ENCODE data around the gene ATP9A.
A peak's percentile ranks its signal among the peaks of the same experiment; 100 is the strongest.
"Not testable (repeated sequence)": the region's sequence is repeated elsewhere in the genome, so short reads cannot be mapped to it uniquely, and the experiment has no call there.

ATP9A gene

GRCh38 chr20:51767867-51768758, at the start of gene ATP9A:
ATP9A (minus strand) TSS chr20:51768390; CDS start chr20:51768369, 21 bp downstream.
- H3K27ac ChIP-seq (ENCODE audit: low read length): peak within 1 kb of the TSS; percentile 18
- peaks cover 12% of the 10 kb centered on the region for H3K4me1 ChIP-seq (ENCODE audit: control insufficient read depth, insufficient read depth, low read length)
- peak within 1 kb of the TSS; percentile 87 to 92 for H3K4me3 ChIP-seq (ENCODE audit: low read length in 2 of 2)
- H3K36me3 ChIP-seq (ENCODE audit: control insufficient read depth in 2 of 2, insufficient read depth in 2 of 2, low read length in 2 of 2): no peaks in the 10 kb centered on the region
- H3K27me3 ChIP-seq (ENCODE audit: control insufficient read depth in 1 of 2, insufficient read depth in 2 of 2, low read length in 2 of 2): no peaks in the 10 kb centered on the region
- H3K9ac ChIP-seq (ENCODE audit: low read length in 2 of 2): peak within 1 kb of the TSS; percentile 79 to 82
- H3K9me3 ChIP-seq (ENCODE audit: control insufficient read depth in 2 of 2, low read length in 2 of 2): no peaks in the 10 kb centered on the region

GRCh38 chr20:51816856-51817255, 48.7 kb upstream of the ATP9A start:
- H3K27me3 ChIP-seq (ENCODE audit: control insufficient read depth in 1 of 2, insufficient read depth in 2 of 2, low read length in 2 of 2); H3K9me3 ChIP-seq (ENCODE audit: control insufficient read depth in 2 of 2, low read length in 2 of 2); H3K36me3 ChIP-seq (ENCODE audit: control insufficient read depth in 2 of 2, insufficient read depth in 2 of 2, low read length in 2 of 2); H3K4me1 ChIP-seq (ENCODE audit: control insufficient read depth, insufficient read depth, low read length); H3K4me3 ChIP-seq (ENCODE audit: low read length in 2 of 2); H3K27ac ChIP-seq (ENCODE audit: low read length); H3K9ac ChIP-seq (ENCODE audit: low read length in 2 of 2): not testable (repeated sequence)

GRCh38 chr20:51815383-51816076, 47.3 kb upstream of the ATP9A start:
- no peak overlapping the region for H3K4me3 ChIP-seq (ENCODE audit: low read length in 2 of 2)
- H3K9me3 ChIP-seq (ENCODE audit: control insufficient read depth in 2 of 2, low read length in 2 of 2): no peaks in the 10 kb centered on the region
- H3K36me3 ChIP-seq (ENCODE audit: control insufficient read depth in 2 of 2, insufficient read depth in 2 of 2, low read length in 2 of 2): no peaks in the 10 kb centered on the region
- H3K4me1 ChIP-seq (ENCODE audit: control insufficient read depth, insufficient read depth, low read length): no peaks in the 10 kb centered on the region
- no peak overlapping the region for H3K27ac ChIP-seq (ENCODE audit: low read length)
- no peaks in the 10 kb centered on the region for H3K27me3 ChIP-seq (ENCODE audit: control insufficient read depth in 1 of 2, insufficient read depth in 2 of 2, low read length in 2 of 2)
- no peak overlapping the region for H3K9ac ChIP-seq (ENCODE audit: low read length in 2 of 2)

GRCh38 chr20:51812861-51813260, 44.7 kb upstream of the ATP9A start:
- no peaks in the 10 kb centered on the region for H3K36me3 ChIP-seq (ENCODE audit: control insufficient read depth in 2 of 2, insufficient read depth in 2 of 2, low read length in 2 of 2)
- no peak overlapping the region for H3K4me3 ChIP-seq (ENCODE audit: low read length in 2 of 2)
- H3K4me1 ChIP-seq (ENCODE audit: control insufficient read depth, insufficient read depth, low read length): no peaks in the 10 kb centered on the region
- H3K9ac ChIP-seq (ENCODE audit: low read length in 2 of 2): no peak overlapping the region
- no peaks in the 10 kb centered on the region for H3K27me3 ChIP-seq (ENCODE audit: control insufficient read depth in 1 of 2, insufficient read depth in 2 of 2, low read length in 2 of 2)
- H3K27ac ChIP-seq (ENCODE audit: low read length): no peak overlapping the region
- no peaks in the 10 kb centered on the region for H3K9me3 ChIP-seq (ENCODE audit: control insufficient read depth in 2 of 2, low read length in 2 of 2)

GRCh38 chr20:51811514-51812128, 43.4 kb upstream of the ATP9A start:
- H3K9ac ChIP-seq (ENCODE audit: low read length in 2 of 2): no peak overlapping the region
- no peak overlapping the region for H3K27ac ChIP-seq (ENCODE audit: low read length)
- H3K9me3 ChIP-seq (ENCODE audit: control insufficient read depth in 2 of 2, low read length in 2 of 2): no peaks in the 10 kb centered on the region

GRCh38 chr20:51811042-51811355, 42.8 kb upstream of the ATP9A start:
- Histone ChIP-seq H3K4me1 (ENCODE audit: control insufficient read depth, insufficient read depth, low read length) (no peaks in the 10 kb centered on the region), H3K9me3 (ENCODE audit: control insufficient read depth in 2 of 2, low read length in 2 of 2) (no peaks in the 10 kb centered on the region), H3K27me3 (ENCODE audit: control insufficient read depth in 1 of 2, insufficient read depth in 2 of 2, low read length in 2 of 2) (no peaks in the 10 kb centered on the region), H3K27ac (ENCODE audit: low read length) (no peak overlapping the region), H3K4me3 (ENCODE audit: low read length in 2 of 2) (no peak overlapping the region), H3K36me3 (ENCODE audit: control insufficient read depth in 2 of 2, insufficient read depth in 2 of 2, low read length in 2 of 2) (no peaks in the 10 kb centered on the region), H3K9ac (ENCODE audit: low read length in 2 of 2) (no peak overlapping the region)

More at GRCh38 chr20:51811514-51812128, 43.4 kb upstream of the ATP9A start:
- Histone ChIP-seq H3K4me1 (ENCODE audit: control insufficient read depth, insufficient read depth, low read length) (no peaks in the 10 kb centered on the region), H3K4me3 (ENCODE audit: low read length in 2 of 2) (no peak overlapping the region), H3K27me3 (ENCODE audit: control insufficient read depth in 1 of 2, insufficient read depth in 2 of 2, low read length in 2 of 2) (no peaks in the 10 kb centered on the region), H3K36me3 (ENCODE audit: control insufficient read depth in 2 of 2, insufficient read depth in 2 of 2, low read length in 2 of 2) (no peaks in the 10 kb centered on the region)

- Histone ChIP-seq H3K36me3 (ENCODE audit: control insufficient read depth in 2 of 2, insufficient read depth in 2 of 2, low read length in 2 of 2) (no peaks in the 10 kb centered on the region), H3K4me1 (ENCODE audit: control insufficient read depth, insufficient read depth, low read length) (no peaks in the 10 kb centered on the region), H3K9me3 (ENCODE audit: control insufficient read depth in 2 of 2, low read length in 2 of 2) (no peaks in the 10 kb centered on the region), H3K27me3 (ENCODE audit: control insufficient read depth in 1 of 2, insufficient read depth in 2 of 2, low read length in 2 of 2) (no peaks in the 10 kb centered on the region), H3K27ac (ENCODE audit: low read length) (no peak overlapping the region), H3K9ac (ENCODE audit: low read length in 2 of 2) (no peak overlapping the region), H3K4me3 (ENCODE audit: low read length in 2 of 2) (no peak overlapping the region)
Observed at GRCh38 chr20:51810155-51811041, 42.2 kb upstream of the ATP9A start.

- H3K27me3 ChIP-seq (ENCODE audit: control insufficient read depth in 1 of 2, insufficient read depth in 2 of 2, low read length in 2 of 2): no peaks in the 10 kb centered on the region
- H3K4me3 ChIP-seq (ENCODE audit: low read length in 2 of 2): no peak overlapping the region
- H3K9ac ChIP-seq (ENCODE audit: low read length in 2 of 2): no peak overlapping the region
- H3K4me1 ChIP-seq (ENCODE audit: control insufficient read depth, insufficient read depth, low read length): no peaks in the 10 kb centered on the region
- no peak overlapping the region for H3K27ac ChIP-seq (ENCODE audit: low read length)
- H3K36me3 ChIP-seq (ENCODE audit: control insufficient read depth in 2 of 2, insufficient read depth in 2 of 2, low read length in 2 of 2): no peaks in the 10 kb centered on the region
- no peaks in the 10 kb centered on the region for H3K9me3 ChIP-seq (ENCODE audit: control insufficient read depth in 2 of 2, low read length in 2 of 2)
Observed at GRCh38 chr20:51807720-51808250, 39.6 kb upstream of the ATP9A start.

- H3K27me3 ChIP-seq (ENCODE audit: control insufficient read depth in 1 of 2, insufficient read depth in 2 of 2, low read length in 2 of 2): peaks cover 16 to 26% of the 10 kb centered on the region in 2 donors
- no peak overlapping the region for H3K27ac ChIP-seq (ENCODE audit: low read length)
- H3K4me1 ChIP-seq (ENCODE audit: control insufficient read depth, insufficient read depth, low read length): peaks cover 16% of the 10 kb centered on the region
- no peak overlapping the region for H3K9ac ChIP-seq (ENCODE audit: low read length in 2 of 2)
- no peak overlapping the region for H3K4me3 ChIP-seq (ENCODE audit: low read length in 2 of 2)
- H3K9me3 ChIP-seq (ENCODE audit: control insufficient read depth in 2 of 2, low read length in 2 of 2): no peaks in the 10 kb centered on the region
- H3K36me3 ChIP-seq (ENCODE audit: control insufficient read depth in 2 of 2, insufficient read depth in 2 of 2, low read length in 2 of 2): no peaks in the 10 kb centered on the region
Observed at GRCh38 chr20:51804754-51805153, 36.6 kb upstream of the ATP9A start.

Data from stomach smooth muscle (tissue), 2 donors.